22Rv1 (cell line): ENCODE measurements around the gene CHST10.

Source experiments
- ZFX ChIP-seq: fragments of 450-650 bp; IDR thresholded peaks from 2 replicates; pipeline ENCODE4 v1.6.1; 2017; ENCODE audit warnings: antibody characterized with exemption, borderline replicate concordance
- TF ChIP-seq, protein P1 (sequence below): fragments of 450-650 bp; IDR thresholded peaks from 2 replicates; pipeline ENCODE4 v1.5.1; 2017; ENCODE audit warnings: mild to moderate bottlenecking

DNA sequence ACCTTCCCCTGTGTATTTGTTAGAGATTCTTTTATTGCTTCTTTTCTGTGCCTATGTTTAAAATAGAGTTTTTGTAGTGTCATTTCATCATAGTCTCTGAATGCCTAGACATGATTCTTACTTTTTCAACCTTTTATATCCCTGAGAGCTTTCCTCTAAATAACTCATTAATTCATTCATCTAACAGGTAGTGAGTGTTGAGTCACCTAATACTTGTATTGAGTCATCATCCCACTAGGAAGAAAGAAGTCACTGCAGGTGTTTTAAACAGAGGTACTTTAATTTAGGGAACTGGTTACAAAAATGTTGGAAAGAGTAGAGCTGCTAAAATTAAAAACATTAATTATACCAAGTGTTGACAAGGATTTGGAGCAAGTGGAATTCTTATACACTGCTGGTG is 34.3 kb upstream of the CHST10 start:
- TF ChIP-seq, protein P1, sequence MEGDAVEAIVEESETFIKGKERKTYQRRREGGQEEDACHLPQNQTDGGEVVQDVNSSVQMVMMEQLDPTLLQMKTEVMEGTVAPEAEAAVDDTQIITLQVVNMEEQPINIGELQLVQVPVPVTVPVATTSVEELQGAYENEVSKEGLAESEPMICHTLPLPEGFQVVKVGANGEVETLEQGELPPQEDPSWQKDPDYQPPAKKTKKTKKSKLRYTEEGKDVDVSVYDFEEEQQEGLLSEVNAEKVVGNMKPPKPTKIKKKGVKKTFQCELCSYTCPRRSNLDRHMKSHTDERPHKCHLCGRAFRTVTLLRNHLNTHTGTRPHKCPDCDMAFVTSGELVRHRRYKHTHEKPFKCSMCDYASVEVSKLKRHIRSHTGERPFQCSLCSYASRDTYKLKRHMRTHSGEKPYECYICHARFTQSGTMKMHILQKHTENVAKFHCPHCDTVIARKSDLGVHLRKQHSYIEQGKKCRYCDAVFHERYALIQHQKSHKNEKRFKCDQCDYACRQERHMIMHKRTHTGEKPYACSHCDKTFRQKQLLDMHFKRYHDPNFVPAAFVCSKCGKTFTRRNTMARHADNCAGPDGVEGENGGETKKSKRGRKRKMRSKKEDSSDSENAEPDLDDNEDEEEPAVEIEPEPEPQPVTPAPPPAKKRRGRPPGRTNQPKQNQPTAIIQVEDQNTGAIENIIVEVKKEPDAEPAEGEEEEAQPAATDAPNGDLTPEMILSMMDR, result no peak
- TF ChIP-seq ZFX, result no peak
